ENCODE data around the gene KRT35.

The KRT35 gene

GRCh38 chr17:41483991-41484826, 3.3 kb upstream of the KRT35 start:
- Mint-ChIP-seq H3K4me3 (no peak overlapping the region), H3K36me3 (no peaks in the 10 kb centered on the region), H3K27me3 (no peaks in the 10 kb centered on the region), H3K9me3 (no peaks in the 10 kb centered on the region), H3K4me1 (no peaks in the 10 kb centered on the region), H3K27ac (no peak overlapping the region)

GRCh38 chr17:41483531-41483930, 2.6 kb upstream of the KRT35 start:
- H3K27ac Mint-ChIP-seq = no peak overlapping the region
- H3K9me3 Mint-ChIP-seq = no peaks in the 10 kb centered on the region
- H3K4me1 Mint-ChIP-seq = no peaks in the 10 kb centered on the region
- no peaks in the 10 kb centered on the region for H3K27me3 Mint-ChIP-seq
- no peaks in the 10 kb centered on the region for H3K36me3 Mint-ChIP-seq
- no peak overlapping the region for H3K4me3 Mint-ChIP-seq

GRCh38 chr17:41480581-41480980, 370 bp downstream of the KRT35 start:
- no peaks in the 10 kb centered on the region for H3K4me1 Mint-ChIP-seq
- H3K27ac Mint-ChIP-seq = no peak overlapping the region
- no peaks in the 10 kb centered on the region for H3K9me3 Mint-ChIP-seq
- H3K36me3 Mint-ChIP-seq = no peaks in the 10 kb centered on the region
- H3K27me3 Mint-ChIP-seq = no peaks in the 10 kb centered on the region
- H3K4me3 Mint-ChIP-seq = no peak overlapping the region

- Mint-ChIP-seq H3K36me3 (no peaks in the 10 kb centered on the region), H3K4me3 (no peak overlapping the region), H3K4me1 (no peaks in the 10 kb centered on the region), H3K27ac (no peak overlapping the region), H3K9me3 (no peaks in the 10 kb centered on the region), H3K27me3 (no peaks in the 10 kb centered on the region)
Observed at GRCh38 chr17:41480136-41480535, 815 bp downstream of the KRT35 start.

- Mint-ChIP-seq H3K27ac (no peak overlapping the region), H3K36me3 (no peaks in the 10 kb centered on the region), H3K4me3 (no peak overlapping the region), H3K9me3 (no peaks in the 10 kb centered on the region), H3K4me1 (no peaks in the 10 kb centered on the region), H3K27me3 (no peaks in the 10 kb centered on the region)
Observed at GRCh38 chr17:41478237-41478636, 2.7 kb downstream of the KRT35 start.

GRCh38 chr17:41476866-41477815, 3.8 kb downstream of the KRT35 start:
- Mint-ChIP-seq H3K4me1 (no peaks in the 10 kb centered on the region), H3K4me3 (no peak overlapping the region), H3K27me3 (no peaks in the 10 kb centered on the region), H3K9me3 (no peaks in the 10 kb centered on the region), H3K27ac (no peak overlapping the region), H3K36me3 (no peaks in the 10 kb centered on the region)

GRCh38 chr17:41475421-41475820, 5.5 kb downstream of the KRT35 start:
- Mint-ChIP-seq H3K9me3 (no peaks in the 10 kb centered on the region), H3K27me3 (no peaks in the 10 kb centered on the region), H3K36me3 (no peaks in the 10 kb centered on the region), H3K4me1 (no peaks in the 10 kb centered on the region), H3K4me3 (no peak overlapping the region), H3K27ac (no peak overlapping the region)

- Mint-ChIP-seq H3K27ac (no peak overlapping the region), H3K36me3 (no peaks in the 10 kb centered on the region), H3K27me3 (no peaks in the 10 kb centered on the region), H3K4me1 (no peaks in the 10 kb centered on the region), H3K4me3 (no peak overlapping the region), H3K9me3 (no peaks in the 10 kb centered on the region)
Observed at GRCh38 chr17:41474863-41475262, 6.1 kb downstream of the KRT35 start.

- no peaks in the 10 kb centered on the region for H3K9me3 Mint-ChIP-seq
- H3K27me3 Mint-ChIP-seq = no peaks in the 10 kb centered on the region
- no peaks in the 10 kb centered on the region for H3K36me3 Mint-ChIP-seq
- H3K4me3 Mint-ChIP-seq = no peak overlapping the region
- no peak overlapping the region for H3K27ac Mint-ChIP-seq
- H3K4me1 Mint-ChIP-seq = no peaks in the 10 kb centered on the region
Observed at GRCh38 chr17:41468346-41468745, 12.6 kb downstream of the KRT35 start.

GRCh38 chr17:41467561-41467960, 13.4 kb downstream of the KRT35 start:
- no peak overlapping the region for H3K27ac Mint-ChIP-seq
- no peaks in the 10 kb centered on the region for H3K9me3 Mint-ChIP-seq
- H3K4me1 Mint-ChIP-seq = no peaks in the 10 kb centered on the region
- H3K36me3 Mint-ChIP-seq = no peaks in the 10 kb centered on the region
- no peak overlapping the region for H3K4me3 Mint-ChIP-seq
- H3K27me3 Mint-ChIP-seq = no peaks in the 10 kb centered on the region

GRCh38 chr17:41466988-41467387, 14.0 kb downstream of the KRT35 start, which contains the start of gene KRT32:
Gene KRT32, minus strand, starts transcription at chr17:41467386. Its CDS starts 61 bp downstream, at chr17:41467325.
- H3K9me3 Mint-ChIP-seq = no peaks in the 10 kb centered on the region
- H3K36me3 Mint-ChIP-seq = no peaks in the 10 kb centered on the region
- no peak within 1 kb of the TSS for H3K4me3 Mint-ChIP-seq
- no peaks in the 10 kb centered on the region for H3K27me3 Mint-ChIP-seq
- no peak within 1 kb of the TSS for H3K27ac Mint-ChIP-seq
- no peaks in the 10 kb centered on the region for H3K4me1 Mint-ChIP-seq

GRCh38 chr17:41464682-41465081, 16.3 kb downstream of the KRT35 start:
- no peaks in the 10 kb centered on the region for H3K4me1 Mint-ChIP-seq
- H3K4me3 Mint-ChIP-seq = no peak overlapping the region
- H3K27ac Mint-ChIP-seq = peak overlapping the region; percentile 74
- no peaks in the 10 kb centered on the region for H3K9me3 Mint-ChIP-seq
- no peaks in the 10 kb centered on the region for H3K27me3 Mint-ChIP-seq
- H3K36me3 Mint-ChIP-seq = no peaks in the 10 kb centered on the region

GRCh38 chr17:41464173-41464572, 16.8 kb downstream of the KRT35 start:
- no peaks in the 10 kb centered on the region for H3K4me1 Mint-ChIP-seq
- H3K4me3 Mint-ChIP-seq = no peak overlapping the region
- no peaks in the 10 kb centered on the region for H3K27me3 Mint-ChIP-seq
- H3K27ac Mint-ChIP-seq = no peak overlapping the region
- no peaks in the 10 kb centered on the region for H3K36me3 Mint-ChIP-seq
- no peaks in the 10 kb centered on the region for H3K9me3 Mint-ChIP-seq

- H3K27me3 Mint-ChIP-seq = no peaks in the 10 kb centered on the region
- no peak overlapping the region for H3K27ac Mint-ChIP-seq
- no peaks in the 10 kb centered on the region for H3K36me3 Mint-ChIP-seq
- no peaks in the 10 kb centered on the region for H3K9me3 Mint-ChIP-seq
- H3K4me1 Mint-ChIP-seq = no peaks in the 10 kb centered on the region
- H3K4me3 Mint-ChIP-seq = no peak overlapping the region
Observed at GRCh38 chr17:41463746-41464145, 17.2 kb downstream of the KRT35 start.

- Mint-ChIP-seq H3K9me3 (no peaks in the 10 kb centered on the region), H3K27ac (no peak overlapping the region), H3K4me1 (no peaks in the 10 kb centered on the region), H3K4me3 (no peak overlapping the region), H3K27me3 (no peaks in the 10 kb centered on the region), H3K36me3 (no peaks in the 10 kb centered on the region)
Observed at GRCh38 chr17:41462705-41463104, 18.2 kb downstream of the KRT35 start.

GRCh38 chr17:41457676-41458075, 23.3 kb downstream of the KRT35 start:
- no peak overlapping the region for H3K4me3 Mint-ChIP-seq
- no peak overlapping the region for H3K27ac Mint-ChIP-seq
- no peaks in the 10 kb centered on the region for H3K4me1 Mint-ChIP-seq
- no peaks in the 10 kb centered on the region for H3K36me3 Mint-ChIP-seq
- no peaks in the 10 kb centered on the region for H3K27me3 Mint-ChIP-seq
- H3K9me3 Mint-ChIP-seq = no peaks in the 10 kb centered on the region

All from activated naive CD4-positive, alpha-beta T cell treated with anti-CD3 and anti-CD28 coated beads, Interleukin-2, amount 50 U/mL, for 24 hours (primary cell).